ENCODE measurements around the gene MTARC2. TPM values are rescaled to one million over a fixed set of nuclear protein-coding genes. Genes with fewer than 3 reads are reported as not detected.
A peak's percentile ranks its signal among the peaks of the same experiment; 100 is the strongest.

Gene MTARC2
- total and polyA plus RNA-seq, 2 of the 13 experiments (the other 11 are each of a cell fraction or from before 2014, with no cell fraction given): 8.5 to 10.1 TPM

DNA sequence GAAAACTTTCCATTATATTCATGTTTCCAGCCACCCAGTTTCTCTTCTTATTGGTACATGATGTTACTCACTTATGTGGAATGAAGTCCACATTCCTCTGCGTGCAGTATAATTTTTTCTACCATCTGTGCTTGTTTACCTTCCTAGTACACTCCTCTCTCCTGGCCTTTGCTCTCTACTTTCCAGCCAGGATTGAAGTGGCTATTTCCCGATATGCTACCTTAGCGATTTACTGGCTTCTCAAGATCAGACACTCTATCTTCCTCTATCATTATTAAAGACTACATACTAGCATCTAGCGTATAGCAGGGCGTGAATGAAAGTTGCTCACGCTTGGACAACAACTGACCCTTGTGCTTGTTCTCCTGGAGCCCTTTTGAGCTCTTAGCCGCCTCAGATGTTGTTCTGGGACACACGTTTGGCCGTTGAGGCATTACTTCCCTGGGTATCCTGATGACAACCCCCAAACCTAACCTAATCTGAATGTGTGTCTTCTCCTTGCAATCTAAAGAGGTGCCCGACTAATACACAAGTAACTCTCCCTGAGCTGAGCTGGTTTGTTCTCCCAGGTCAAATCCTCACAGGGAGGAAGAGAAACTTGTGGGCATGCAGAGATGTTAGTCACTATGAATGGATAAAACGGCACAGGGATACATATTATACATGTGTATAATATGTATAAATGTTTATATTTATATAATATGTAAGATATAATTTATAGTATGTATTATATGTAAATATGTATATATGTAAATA, 13.4 kb upstream of the MTARC2 start (continued):
- TF ChIP-seq, protein P1, sequence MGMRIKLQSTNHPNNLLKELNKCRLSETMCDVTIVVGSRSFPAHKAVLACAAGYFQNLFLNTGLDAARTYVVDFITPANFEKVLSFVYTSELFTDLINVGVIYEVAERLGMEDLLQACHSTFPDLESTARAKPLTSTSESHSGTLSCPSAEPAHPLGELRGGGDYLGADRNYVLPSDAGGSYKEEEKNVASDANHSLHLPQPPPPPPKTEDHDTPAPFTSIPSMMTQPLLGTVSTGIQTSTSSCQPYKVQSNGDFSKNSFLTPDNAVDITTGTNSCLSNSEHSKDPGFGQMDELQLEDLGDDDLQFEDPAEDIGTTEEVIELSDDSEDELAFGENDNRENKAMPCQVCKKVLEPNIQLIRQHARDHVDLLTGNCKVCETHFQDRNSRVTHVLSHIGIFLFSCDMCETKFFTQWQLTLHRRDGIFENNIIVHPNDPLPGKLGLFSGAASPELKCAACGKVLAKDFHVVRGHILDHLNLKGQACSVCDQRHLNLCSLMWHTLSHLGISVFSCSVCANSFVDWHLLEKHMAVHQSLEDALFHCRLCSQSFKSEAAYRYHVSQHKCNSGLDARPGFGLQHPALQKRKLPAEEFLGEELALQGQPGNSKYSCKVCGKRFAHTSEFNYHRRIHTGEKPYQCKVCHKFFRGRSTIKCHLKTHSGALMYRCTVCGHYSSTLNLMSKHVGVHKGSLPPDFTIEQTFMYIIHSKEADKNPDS (CRISPR knock-in tag; IDR thresholded peaks at IDR 0.05): peak; percentile 93; the same call in 1 of the 2 replicates
- TF ChIP-seq PHF21A (CRISPR knock-in tag; IDR thresholded peaks at IDR 0.05): no peak
- TF ChIP-seq, protein P2, sequence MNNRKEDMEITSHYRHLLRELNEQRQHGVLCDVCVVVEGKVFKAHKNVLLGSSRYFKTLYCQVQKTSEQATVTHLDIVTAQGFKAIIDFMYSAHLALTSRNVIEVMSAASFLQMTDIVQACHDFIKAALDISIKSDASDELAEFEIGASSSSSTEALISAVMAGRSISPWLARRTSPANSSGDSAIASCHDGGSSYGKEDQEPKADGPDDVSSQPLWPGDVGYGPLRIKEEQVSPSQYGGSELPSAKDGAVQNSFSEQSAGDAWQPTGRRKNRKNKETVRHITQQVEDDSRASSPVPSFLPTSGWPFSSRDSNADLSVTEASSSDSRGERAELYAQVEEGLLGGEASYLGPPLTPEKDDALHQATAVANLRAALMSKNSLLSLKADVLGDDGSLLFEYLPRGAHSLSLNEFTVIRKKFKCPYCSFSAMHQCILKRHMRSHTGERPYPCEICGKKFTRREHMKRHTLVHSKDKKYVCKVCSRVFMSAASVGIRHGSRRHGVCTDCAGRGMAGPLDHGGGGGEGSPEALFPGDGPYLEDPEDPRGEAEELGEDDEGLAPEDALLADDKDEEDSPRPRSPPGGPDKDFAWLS (CRISPR knock-in tag; IDR thresholded peaks at IDR 0.05; ENCODE audit: borderline replicate concordance): no peak
- no peak for TF ChIP-seq ZC3H4 (CRISPR knock-in tag; IDR thresholded peaks at IDR 0.05; ENCODE audit: borderline replicate concordance)
- TF ChIP-seq, protein P3, sequence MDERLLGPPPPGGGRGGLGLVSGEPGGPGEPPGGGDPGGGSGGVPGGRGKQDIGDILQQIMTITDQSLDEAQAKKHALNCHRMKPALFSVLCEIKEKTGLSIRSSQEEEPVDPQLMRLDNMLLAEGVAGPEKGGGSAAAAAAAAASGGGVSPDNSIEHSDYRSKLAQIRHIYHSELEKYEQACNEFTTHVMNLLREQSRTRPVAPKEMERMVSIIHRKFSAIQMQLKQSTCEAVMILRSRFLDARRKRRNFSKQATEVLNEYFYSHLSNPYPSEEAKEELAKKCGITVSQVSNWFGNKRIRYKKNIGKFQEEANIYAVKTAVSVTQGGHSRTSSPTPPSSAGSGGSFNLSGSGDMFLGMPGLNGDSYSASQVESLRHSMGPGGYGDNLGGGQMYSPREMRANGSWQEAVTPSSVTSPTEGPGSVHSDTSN (CRISPR knock-in tag; IDR thresholded peaks at IDR 0.05): no peak
- no peak; the same call in 1 of the 2 replicates for TF ChIP-seq EHMT2 (IDR thresholded peaks at IDR 0.05; ENCODE audit: borderline replicate concordance, low read depth, low read length)
- TF ChIP-seq ERF (CRISPR knock-in tag; IDR thresholded peaks at IDR 0.05): no peak
- TF ChIP-seq, protein P4, sequence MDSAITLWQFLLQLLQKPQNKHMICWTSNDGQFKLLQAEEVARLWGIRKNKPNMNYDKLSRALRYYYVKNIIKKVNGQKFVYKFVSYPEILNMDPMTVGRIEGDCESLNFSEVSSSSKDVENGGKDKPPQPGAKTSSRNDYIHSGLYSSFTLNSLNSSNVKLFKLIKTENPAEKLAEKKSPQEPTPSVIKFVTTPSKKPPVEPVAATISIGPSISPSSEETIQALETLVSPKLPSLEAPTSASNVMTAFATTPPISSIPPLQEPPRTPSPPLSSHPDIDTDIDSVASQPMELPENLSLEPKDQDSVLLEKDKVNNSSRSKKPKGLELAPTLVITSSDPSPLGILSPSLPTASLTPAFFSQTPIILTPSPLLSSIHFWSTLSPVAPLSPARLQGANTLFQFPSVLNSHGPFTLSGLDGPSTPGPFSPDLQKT (CRISPR knock-in tag; IDR thresholded peaks at IDR 0.05; ENCODE audit: borderline replicate concordance): no peak
- no peak for TF ChIP-seq TGIF2 (CRISPR knock-in tag; IDR thresholded peaks at IDR 0.05)
- peak; percentile 67; the same call in 1 of the 2 replicates for TF ChIP-seq GATAD2A (CRISPR knock-in tag; IDR thresholded peaks at IDR 0.05)
- no peak for TF ChIP-seq SRSF4 (IDR thresholded peaks at IDR 0.05; ENCODE audit: low read depth, low read length, poor library complexity, severe bottlenecking)
- no peak for TF ChIP-seq RNF2 (conservative IDR thresholded peaks at IDR 0.05; ENCODE audit: low read depth)
- no peak for TF ChIP-seq ZNF841 (CRISPR knock-in tag; IDR thresholded peaks at IDR 0.05; ENCODE audit: borderline replicate concordance)
- TF ChIP-seq ZNF678 (CRISPR knock-in tag; IDR thresholded peaks at IDR 0.05): no peak
- no peak for TF ChIP-seq MAF1 (CRISPR knock-in tag; IDR thresholded peaks at IDR 0.05; ENCODE audit: borderline replicate concordance)
- peak; percentile 57; the same call in 1 of the 2 replicates for TF ChIP-seq FOXP1 (IDR thresholded peaks at IDR 0.05)
- peak; percentile 69 for TF ChIP-seq FOXP1 (CRISPR knock-in tag; IDR thresholded peaks at IDR 0.05)
- TF ChIP-seq SMARCC2 (IDR thresholded peaks at IDR 0.05): no peak
- no peak for TF ChIP-seq ZNF777 (CRISPR knock-in tag; IDR thresholded peaks at IDR 0.05)
- TF ChIP-seq ZSCAN20 (CRISPR knock-in tag; IDR thresholded peaks at IDR 0.05; ENCODE audit: borderline replicate concordance): no peak
- TF ChIP-seq WIZ (CRISPR knock-in tag; IDR thresholded peaks at IDR 0.05): no peak
- TF ChIP-seq, protein P5, sequence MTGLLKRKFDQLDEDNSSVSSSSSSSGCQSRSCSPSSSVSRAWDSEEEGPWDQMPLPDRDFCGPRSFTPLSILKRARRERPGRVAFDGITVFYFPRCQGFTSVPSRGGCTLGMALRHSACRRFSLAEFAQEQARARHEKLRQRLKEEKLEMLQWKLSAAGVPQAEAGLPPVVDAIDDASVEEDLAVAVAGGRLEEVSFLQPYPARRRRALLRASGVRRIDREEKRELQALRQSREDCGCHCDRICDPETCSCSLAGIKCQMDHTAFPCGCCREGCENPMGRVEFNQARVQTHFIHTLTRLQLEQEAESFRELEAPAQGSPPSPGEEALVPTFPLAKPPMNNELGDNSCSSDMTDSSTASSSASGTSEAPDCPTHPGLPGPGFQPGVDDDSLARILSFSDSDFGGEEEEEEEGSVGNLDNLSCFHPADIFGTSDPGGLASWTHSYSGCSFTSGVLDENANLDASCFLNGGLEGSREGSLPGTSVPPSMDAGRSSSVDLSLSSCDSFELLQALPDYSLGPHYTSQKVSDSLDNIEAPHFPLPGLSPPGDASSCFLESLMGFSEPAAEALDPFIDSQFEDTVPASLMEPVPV (CRISPR knock-in tag; IDR thresholded peaks at IDR 0.05): no peak
- TF ChIP-seq RCOR2 (CRISPR knock-in tag; IDR thresholded peaks at IDR 0.05): 0 out of 2 replicates have a peak, but pooled peaks have one; percentile 48
- TF ChIP-seq TMF1 (CRISPR knock-in tag; IDR thresholded peaks at IDR 0.05; ENCODE audit: low read depth): no peak

Measured in HepG2 (cell line).